Neutrophil (primary cell): Measurements from ENCODE around the gene PDGFD.

ENCODE experiments used
- H3K27ac ChIP-seq: fragments of 200-600 bp; sonication (generic); 2 replicates; pipeline ENCODE4 v1.5.1; 2016; ENCODE audit warnings: mild to moderate bottlenecking, moderate library complexity
- H3K27me3 ChIP-seq: fragments of 200-600 bp; sonication (generic); 2 replicates; pipeline ENCODE4 v1.6.0; 2016; ENCODE audit warnings: mild to moderate bottlenecking
- H3K36me3 ChIP-seq: fragments of 200-600 bp; sonication (generic); 2 replicates; pipeline ENCODE4 v1.5.1; 2017
- H3K4me1 ChIP-seq, 2 experiments: fragments of 200-600 bp in 1 of 2; sonication (generic) in 1 of 2; 1 replicate in 1 of 2; 2 replicates in 1 of 2; pipeline versions ENCODE4 v1.5.1 to v1.6.1; 2013 to 2016; ENCODE audit warnings: low read depth in 1 of 2, low read length in 1 of 2, mild to moderate bottlenecking in 1 of 2, moderate library complexity in 1 of 2; ENCODE audit not compliant: control insufficient read depth in 1 of 2, insufficient read depth in 1 of 2
- H3K4me3 ChIP-seq, 2 experiments: fragments of 200-600 bp in 1 of 2; sonication (generic) in 1 of 2; 1 replicate in 1 of 2; 2 replicates in 1 of 2; pipeline ENCODE4 v1.5.1; 2013 to 2016; ENCODE audit warnings: low read depth in 1 of 2, low read length in 1 of 2, mild to moderate bottlenecking in 1 of 2, moderate library complexity in 1 of 2
- H3K9me3 ChIP-seq: fragments of 200-600 bp; sonication (generic); 2 replicates; pipeline ENCODE4 v1.5.1; 2016
- TF ChIP-seq, protein P1 (sequence below): fragments of 200-600 bp; sonication (generic); IDR thresholded peaks from 2 replicates; pipeline ENCODE4 v1.5.1; 2016; ENCODE audit warnings: antibody characterized with exemption

Gene PDGFD

DNA sequence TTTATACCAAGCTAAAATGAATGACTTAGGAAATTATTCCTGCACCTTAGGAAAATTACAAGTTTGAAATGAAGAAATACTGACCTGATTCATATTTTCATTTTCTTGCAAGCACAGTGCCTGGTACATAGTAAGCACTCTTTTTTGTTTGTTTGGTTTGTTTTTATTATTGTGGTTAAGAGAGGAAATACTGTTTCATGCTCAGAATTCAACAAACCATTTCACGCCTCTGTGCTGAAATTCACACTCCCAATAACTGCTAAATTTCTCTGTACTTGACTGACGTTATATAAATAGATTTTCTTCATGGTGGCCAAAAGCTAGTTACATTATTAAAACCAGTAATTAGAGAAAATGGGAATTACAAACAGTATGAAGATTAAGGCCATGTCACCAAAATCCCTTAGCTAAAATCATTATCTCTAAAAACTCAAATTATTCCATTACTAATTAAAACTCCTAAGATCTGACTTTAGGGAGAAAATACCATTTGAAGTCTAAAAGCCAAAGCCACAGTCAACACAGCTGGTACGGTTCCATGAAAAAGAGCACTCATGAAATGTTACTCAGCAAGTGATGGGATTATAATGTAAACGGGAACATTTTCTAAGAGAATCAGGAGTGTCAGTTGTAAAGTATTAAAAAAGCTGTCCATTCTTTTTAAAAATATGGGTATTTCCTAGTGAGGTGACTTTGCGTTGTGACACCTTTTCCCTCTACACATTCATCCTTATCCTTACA lies 205.3 kb downstream of the PDGFD start:
- no peak overlapping the region for H3K27ac ChIP-seq
- no peak overlapping the region for H3K4me3 ChIP-seq
- no peaks in the 10 kb centered on the region for H3K27me3 ChIP-seq
- H3K4me1 ChIP-seq = no peaks in the 10 kb centered on the region
- no peaks in the 10 kb centered on the region for H3K36me3 ChIP-seq
- H3K9me3 ChIP-seq = no peaks in the 10 kb centered on the region
- TF ChIP-seq, protein P1, sequence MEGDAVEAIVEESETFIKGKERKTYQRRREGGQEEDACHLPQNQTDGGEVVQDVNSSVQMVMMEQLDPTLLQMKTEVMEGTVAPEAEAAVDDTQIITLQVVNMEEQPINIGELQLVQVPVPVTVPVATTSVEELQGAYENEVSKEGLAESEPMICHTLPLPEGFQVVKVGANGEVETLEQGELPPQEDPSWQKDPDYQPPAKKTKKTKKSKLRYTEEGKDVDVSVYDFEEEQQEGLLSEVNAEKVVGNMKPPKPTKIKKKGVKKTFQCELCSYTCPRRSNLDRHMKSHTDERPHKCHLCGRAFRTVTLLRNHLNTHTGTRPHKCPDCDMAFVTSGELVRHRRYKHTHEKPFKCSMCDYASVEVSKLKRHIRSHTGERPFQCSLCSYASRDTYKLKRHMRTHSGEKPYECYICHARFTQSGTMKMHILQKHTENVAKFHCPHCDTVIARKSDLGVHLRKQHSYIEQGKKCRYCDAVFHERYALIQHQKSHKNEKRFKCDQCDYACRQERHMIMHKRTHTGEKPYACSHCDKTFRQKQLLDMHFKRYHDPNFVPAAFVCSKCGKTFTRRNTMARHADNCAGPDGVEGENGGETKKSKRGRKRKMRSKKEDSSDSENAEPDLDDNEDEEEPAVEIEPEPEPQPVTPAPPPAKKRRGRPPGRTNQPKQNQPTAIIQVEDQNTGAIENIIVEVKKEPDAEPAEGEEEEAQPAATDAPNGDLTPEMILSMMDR = no peak

DNA sequence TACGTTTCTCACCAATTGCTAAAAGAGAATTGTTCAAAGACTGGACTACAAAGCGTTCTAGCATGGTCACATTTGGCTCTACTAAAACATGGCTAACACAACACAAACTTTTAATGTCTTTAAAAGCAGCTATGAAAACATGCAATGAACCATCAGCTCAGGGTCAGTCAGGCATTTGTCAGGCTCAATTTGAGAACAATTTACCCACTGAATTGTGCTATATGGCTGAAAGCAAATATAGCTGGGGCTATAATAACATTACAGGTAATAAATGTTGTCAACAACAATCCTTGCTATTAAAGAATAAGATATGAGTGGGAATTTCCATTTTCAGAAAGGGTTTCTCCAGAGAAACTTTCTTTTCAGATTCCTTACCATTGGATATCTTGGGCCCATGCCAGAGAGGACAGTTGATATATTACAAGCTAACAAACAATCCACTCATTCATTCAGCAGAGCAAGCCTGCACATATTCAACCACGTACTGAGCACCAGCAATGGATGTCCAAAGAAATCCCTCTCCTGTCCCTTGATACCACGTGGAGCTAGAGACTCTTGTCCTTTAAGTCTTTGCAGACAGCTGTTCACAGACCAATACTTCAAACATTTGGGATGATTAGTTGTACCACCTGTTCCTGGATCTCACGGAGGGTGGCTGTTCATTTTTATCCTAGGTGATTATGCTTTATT lies 210.0 kb downstream of the PDGFD start:
- no peak overlapping the region for H3K27ac ChIP-seq
- TF ChIP-seq, protein P1 = no peak
- no peaks in the 10 kb centered on the region for H3K4me1 ChIP-seq
- no peaks in the 10 kb centered on the region for H3K36me3 ChIP-seq
- no peaks in the 10 kb centered on the region for H3K27me3 ChIP-seq
- H3K4me3 ChIP-seq = no peak overlapping the region
- H3K9me3 ChIP-seq = no peaks in the 10 kb centered on the region

GRCh38 chr11:103949781-103950180 lies 214.2 kb downstream of the PDGFD start:
- no peaks in the 10 kb centered on the region for H3K4me1 ChIP-seq
- no peaks in the 10 kb centered on the region for H3K36me3 ChIP-seq

GRCh38 chr11:103948187-103948763 lies 215.7 kb downstream of the PDGFD start:
- no peak overlapping the region for H3K27ac ChIP-seq
- H3K9me3 ChIP-seq = no peaks in the 10 kb centered on the region
- TF ChIP-seq, protein P1 = no peak
- no peaks in the 10 kb centered on the region for H3K27me3 ChIP-seq
- H3K36me3 ChIP-seq = no peaks in the 10 kb centered on the region
- H3K4me1 ChIP-seq = peaks cover 0 to 2% of the 10 kb centered on the region in 2 experiments
- H3K4me3 ChIP-seq = no peak overlapping the region

More at GRCh38 chr11:103949781-103950180, 214.2 kb downstream of the PDGFD start:
- no peak overlapping the region for H3K4me3 ChIP-seq
- no peaks in the 10 kb centered on the region for H3K9me3 ChIP-seq
- no peak overlapping the region for H3K27ac ChIP-seq
- TF ChIP-seq, protein P1 = no peak
- H3K27me3 ChIP-seq = no peaks in the 10 kb centered on the region

GRCh38 chr11:103947546-103947919 lies 216.4 kb downstream of the PDGFD start:
- H3K4me3 ChIP-seq = no peak overlapping the region
- no peaks in the 10 kb centered on the region for H3K9me3 ChIP-seq
- TF ChIP-seq, protein P1 = no peak
- H3K36me3 ChIP-seq = no peaks in the 10 kb centered on the region
- H3K4me1 ChIP-seq = peaks cover 4 to 9% of the 10 kb centered on the region in 2 experiments
- no peak overlapping the region for H3K27ac ChIP-seq
- H3K27me3 ChIP-seq = no peaks in the 10 kb centered on the region
